H1 (cell line): ENCODE data around the gene ARID3B. TPM values are rescaled to one million over a fixed set of nuclear protein-coding genes. Genes with fewer than 3 reads are reported as not detected.

Source experiments
- CTCF ChIA-PET: fragments of 300-600 bp; sonication (Branson Sonifier 250); formaldehyde crosslinking; loops from one replicate; lab custom pipeline; 2021; ENCODE audit not compliant: partially characterized antibody; lab: Charles Lee
- POLR2A ChIA-PET: fragments of 300-600 bp; sonication (Branson Sonifier 250); formaldehyde crosslinking; loops from one replicate; lab custom pipeline; 2021; ENCODE audit warnings: inconsistent platforms; ENCODE audit not compliant: partially characterized antibody; lab: Charles Lee
- DNase-seq, 2 experiments: peaks; one replicate each; pipeline versions ENCODE4 v3.0.0 to v3.0.0-alpha.2; 2010 to 2022; ENCODE audit warnings: low spot score in 2 of 2, low read depth in 1 of 2, mixed read lengths in 1 of 2
- FAIRE-seq: peaks from 2 replicates; lab custom pipeline; 2011; peaks lifted over from hg19 to GRCh38; lab: Jason Lieb, UNC
- H2AFZ ChIP-seq: 2 replicates; pipeline ENCODE4 v1.8.1; 2012; ENCODE audit warnings: low read length, inconsistent platforms
- H2AK5ac ChIP-seq: 2 replicates; pipeline ENCODE4 v1.6.1; 2013; ENCODE audit warnings: low read depth, low read length
- H2BK120ac ChIP-seq: replicated peaks from 2 replicates; pipeline ENCODE3; 2013; ENCODE audit warnings: low read depth, low read length, inconsistent platforms
- H2BK12ac ChIP-seq: 2 replicates; pipeline ENCODE4 v1.6.1; 2013; ENCODE audit warnings: low read depth, low read length
- H2BK15ac ChIP-seq: 2 replicates; pipeline ENCODE4 v1.6.1; 2013; ENCODE audit warnings: low read length
- H2BK20ac ChIP-seq: 2 replicates; pipeline ENCODE4 v1.6.1; 2013; ENCODE audit warnings: low read length
- H2BK5ac ChIP-seq: 2 replicates; pipeline ENCODE4 v1.6.1; 2013; ENCODE audit warnings: low read depth, low read length
- H3K14ac ChIP-seq: 2 replicates; pipeline ENCODE4 v1.6.1; 2013; ENCODE audit warnings: inconsistent platforms; ENCODE audit not compliant: insufficient read length
- H3K18ac ChIP-seq: 2 replicates; pipeline ENCODE4 v1.6.1; 2013; ENCODE audit warnings: low read length; ENCODE audit errors: extremely low read depth
- H3K23ac ChIP-seq: 2 replicates; pipeline ENCODE4 v1.6.1; 2013; ENCODE audit warnings: inconsistent platforms; ENCODE audit not compliant: insufficient read length
- H3K23me2 ChIP-seq: 2 replicates; pipeline ENCODE4 v1.6.1; 2013; ENCODE audit warnings: low read depth, low read length
- H3K27ac ChIP-seq: 2 replicates; pipeline ENCODE4 v1.6.1; 2011; ENCODE audit warnings: low read depth, low read length, inconsistent platforms
- H3K27me3 ChIP-seq, 4 experiments: replicated peaks in 1 of 4; 1 replicate in 1 of 4; 2 replicates in 3 of 4; pipeline versions ENCODE4 v1.6.1 to v1.8.1; 2011 to 2013; ENCODE audit warnings: low read length in 3 of 4, mild to moderate bottlenecking in 3 of 4, inconsistent platforms in 2 of 4, mixed read lengths in 2 of 4, moderate library complexity in 1 of 4; ENCODE audit not compliant: control insufficient read depth in 3 of 4, insufficient read depth in 3 of 4; ENCODE audit errors: extremely low read depth in 1 of 4
- H3K36me3 ChIP-seq, 4 experiments: 2 replicates each; pipeline versions ENCODE4 v1.6.1 to v1.8.1; 2011 to 2013; ENCODE audit warnings: mild to moderate bottlenecking in 4 of 4, low read length in 3 of 4, moderate library complexity in 2 of 4, control low read depth in 1 of 4, inconsistent platforms in 1 of 4; ENCODE audit not compliant: insufficient read depth in 4 of 4, control insufficient read depth in 2 of 4
- H3K4ac ChIP-seq: replicated peaks from 2 replicates; pipeline ENCODE3; 2013; ENCODE audit warnings: low read length, low read depth, mixed read lengths, inconsistent platforms; ENCODE audit not compliant: insufficient read length
- H3K4me1 ChIP-seq, 4 experiments: replicated peaks in 1 of 4; 1 replicate in 1 of 4; 2 replicates in 3 of 4; pipeline versions ENCODE4 v1.6.1 to v1.8.1; 2011 to 2013; ENCODE audit warnings: low read length in 3 of 4, inconsistent platforms in 2 of 4, mixed read lengths in 1 of 4; ENCODE audit not compliant: insufficient read depth in 4 of 4, control insufficient read depth in 3 of 4
- H3K4me2 ChIP-seq, 2 experiments: 2 replicates each; pipeline versions ENCODE4 v1.6.1 to v1.8.1; 2011 to 2013; ENCODE audit warnings: low read depth in 2 of 2, low read length in 2 of 2, control low read depth in 1 of 2, inconsistent platforms in 1 of 2, mild to moderate bottlenecking in 1 of 2; ENCODE audit not compliant: insufficient read depth in 1 of 2
- H3K4me3 ChIP-seq, 4 experiments: fragments of 200-600, 300-600 bp in 1 of 4; sonication (generic), shearing (Covaris generic), sonication (Bioruptor Twin) in 1 of 4; 2 replicates each; pipeline versions ENCODE4 v1.5.1 to v1.8.1; 2011 to 2016; ENCODE audit warnings: low read length in 4 of 4, low read depth in 3 of 4, control low read depth in 2 of 4, inconsistent platforms in 2 of 4, mild to moderate bottlenecking in 2 of 4, mixed read lengths in 1 of 4, moderate library complexity in 1 of 4; ENCODE audit not compliant: insufficient read depth in 2 of 4; ENCODE audit errors: extremely low read depth in 1 of 4
- H3K56ac ChIP-seq: replicated peaks from 2 replicates; pipeline ENCODE3; 2013; ENCODE audit warnings: low read depth, mild to moderate bottlenecking, mixed read lengths, low read length, inconsistent platforms; ENCODE audit not compliant: insufficient read length
- H3K79me1 ChIP-seq: 2 replicates; pipeline ENCODE4 v1.6.1; 2013; ENCODE audit warnings: low read depth, low read length, control low read depth
- H3K79me2 ChIP-seq, 2 experiments: 2 replicates each; pipeline versions ENCODE4 v1.6.1 to v1.8.1; 2012 to 2013; ENCODE audit warnings: low read length in 2 of 2, mild to moderate bottlenecking in 2 of 2, inconsistent platforms in 1 of 2; ENCODE audit not compliant: insufficient read depth in 2 of 2, control insufficient read depth in 1 of 2
- H3K9ac ChIP-seq, 4 experiments: replicated peaks in 1 of 4; 1 replicate in 1 of 4; 2 replicates in 3 of 4; pipeline versions ENCODE4 v1.6.1 to v1.8.1; 2011 to 2013; ENCODE audit warnings: low read depth in 3 of 4, low read length in 3 of 4, control low read depth in 2 of 4, mild to moderate bottlenecking in 2 of 4, moderate library complexity in 2 of 4, inconsistent platforms in 1 of 4; ENCODE audit errors: extremely low read depth in 1 of 4
- H3K9me3 ChIP-seq, 2 experiments: 2 replicates each; pipeline versions ENCODE4 v1.6.1 to v1.8.1; 2012 to 2013; ENCODE audit warnings: mild to moderate bottlenecking in 2 of 2, moderate library complexity in 2 of 2, control low read depth in 1 of 2, inconsistent platforms in 1 of 2, low read depth in 1 of 2, low read length in 1 of 2, mixed read lengths in 1 of 2; ENCODE audit not compliant: insufficient read depth in 2 of 2
- H4K20me1 ChIP-seq, 2 experiments: replicated peaks in 1 of 2; 2 replicates each; pipeline versions ENCODE3 to v1.8.1; 2011 to 2013; ENCODE audit warnings: inconsistent platforms in 2 of 2, low read length in 2 of 2, mild to moderate bottlenecking in 1 of 2; ENCODE audit not compliant: insufficient read depth in 2 of 2, control insufficient read depth in 1 of 2
- H4K5ac ChIP-seq: 2 replicates; pipeline ENCODE4 v1.6.1; 2013; ENCODE audit warnings: low read length, low read depth, mixed read lengths, inconsistent platforms; ENCODE audit not compliant: insufficient read length
- H4K8ac ChIP-seq: 2 replicates; pipeline ENCODE4 v1.8.0; 2013; ENCODE audit warnings: mild to moderate bottlenecking, moderate library complexity, low read length, inconsistent platforms; ENCODE audit not compliant: insufficient read depth; ENCODE audit errors: extremely low read depth
- H4K91ac ChIP-seq: replicated peaks from 2 replicates; pipeline ENCODE3; 2013; ENCODE audit warnings: low read length, mixed read lengths, inconsistent platforms; ENCODE audit not compliant: insufficient read length
- ATF2 ChIP-seq: IDR thresholded peaks from 2 replicates; pipeline ENCODE4 v1.6.1; 2012; ENCODE audit warnings: low read length, inconsistent platforms
- ATF3 ChIP-seq: IDR thresholded peaks from 2 replicates; pipeline ENCODE4 v1.6.1; 2011; ENCODE audit warnings: low read depth, mild to moderate bottlenecking, low read length; ENCODE audit not compliant: insufficient read depth
- CEBPB ChIP-seq: IDR thresholded peaks from 2 replicates; pipeline ENCODE4 v1.6.1; 2012; ENCODE audit warnings: low read depth, low read length
- JUND ChIP-seq: IDR thresholded peaks from 2 replicates; pipeline ENCODE4 v1.6.1; 2011; ENCODE audit warnings: mild to moderate bottlenecking, improper control_type of control experiment, low read length
- PHF8 ChIP-seq: fragments of 200-600 bp; sonication (generic); conservative IDR thresholded peaks from 2 replicates; pipeline ENCODE4 v1.7.1; 2012; ENCODE audit warnings: low read depth, mild to moderate bottlenecking, inconsistent platforms, low read length, moderate library complexity
- POLR2AphosphoS5 ChIP-seq: IDR thresholded peaks from 2 replicates; pipeline ENCODE4 v1.6.1; 2011; ENCODE audit warnings: low read depth, low read length
- RXRA ChIP-seq: IDR thresholded peaks from 2 replicates; pipeline ENCODE4 v1.6.1; 2011; ENCODE audit warnings: low read depth, mild to moderate bottlenecking, low read length, moderate library complexity; ENCODE audit not compliant: insufficient read depth
- SP1 ChIP-seq: IDR thresholded peaks from 2 replicates; pipeline ENCODE4 v1.6.1; 2011; ENCODE audit warnings: low read depth, low read length
- SUZ12 ChIP-seq: fragments of 200-600 bp; sonication (generic); IDR thresholded peaks from 2 replicates; pipeline ENCODE4 v1.6.1; 2012; ENCODE audit warnings: mild to moderate bottlenecking, inconsistent platforms, low read length, moderate library complexity, mixed read lengths
- TBP ChIP-seq: IDR thresholded peaks from 2 replicates; pipeline ENCODE4 v1.6.1; 2011; ENCODE audit warnings: low read depth, low read length, improper control_type of control experiment
- TEAD4 ChIP-seq: IDR thresholded peaks from 2 replicates; pipeline ENCODE4 v1.6.1; 2012; ENCODE audit warnings: low read depth, low read length, inconsistent platforms, mixed read lengths
- ZNF274 ChIP-seq: IDR thresholded peaks from 2 replicates; pipeline ENCODE4 v1.7.0; 2012; ENCODE audit warnings: low read length, borderline replicate concordance; ENCODE audit errors: extremely low read depth
- WGBS, 2 experiments: shearing (Covaris generic) in 1 of 2; methylation state at CpG; one replicate each; pipeline versions ENCODE4 v1.1.6 to v1.1.7; 2013 to 2015; ENCODE audit warnings: low lambda C conversion rate in 2 of 2, mixed read lengths in 2 of 2, inconsistent platforms in 1 of 2, low coverage in 1 of 2, missing lambda C conversion rate in 1 of 2; ENCODE audit not compliant: insufficient replicate concordance in 2 of 2, insufficient coverage in 1 of 2, insufficient read length in 1 of 2; ENCODE audit errors: extremely low coverage in 1 of 2, missing lambda C conversion rate in 1 of 2; 5-methylcytosine and 5-hydroxymethylcytosine counted together
- polyA plus RNA-seq, 7 experiments: library from polyadenylated mRNA; depleted of rRNA in 3 of 7; stranded (reverse) in 5 of 7; unstranded in 2 of 7; fragments of >200 nt in 5 of 7; fragments of 200-250 nt in 2 of 7; gene quantifications; 1 replicate in 5 of 7; 2 replicates in 1 of 7; 4 replicates in 1 of 7; pipeline versions ENCODE4 v1.2.1 to v1.2.3, GENCODE V29; 2011 to 2013; ENCODE audit warnings: missing spikeins in 2 of 7, mixed read lengths in 2 of 7
- total RNA-seq: library from RNA; stranded (reverse); fragmentation: NEBNext Ultra II Directional; extraction: Animal tissue kit (Norgen Biotek cat#: 25700); gene quantifications from 2 replicates; pipeline ENCODE4 v1.2.1, GENCODE V29; 2021

Gene ARID3B
- total and polyA plus RNA-seq, 2 of the 8 experiments (the other 6 are each of a cell fraction or from before 2014, with no cell fraction given) = 81.0 to 115 TPM

DNA sequence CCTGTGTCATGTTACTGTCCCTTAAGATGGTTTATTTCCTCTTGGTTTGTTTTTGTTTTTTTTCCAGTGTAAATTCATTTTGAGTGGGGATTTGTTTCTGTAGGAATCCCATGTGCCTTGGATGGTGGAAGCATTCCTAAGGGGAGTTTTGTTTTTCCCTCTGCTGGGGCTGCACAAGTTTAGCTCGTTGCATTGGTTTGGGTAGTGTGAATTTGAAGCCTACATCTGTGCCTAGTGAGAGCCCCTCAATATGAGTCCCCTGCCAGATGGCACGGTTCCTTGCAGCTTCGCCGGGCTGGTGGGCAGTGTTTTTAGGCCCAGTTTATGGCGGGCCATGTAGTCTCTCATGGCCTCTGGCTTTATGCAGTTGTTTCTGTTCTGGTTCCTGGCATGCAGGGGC, 17.7 kb downstream of the ARID3B start:
- Histone ChIP-seq H2BK12ac (no peak overlapping the region), H3K79me1 (peaks cover 6% of the 10 kb centered on the region), H3K4me1 (no peaks in the 10 kb centered on the region), H2BK15ac (no peak overlapping the region), H3K4ac (no peak overlapping the region), H3K27me3 (no peaks in the 10 kb centered on the region), H3K23me2 (no peaks in the 10 kb centered on the region), H3K18ac (no peak overlapping the region), H3K14ac (no peak overlapping the region), H3K56ac (no peak overlapping the region), H3K36me3 (peaks cover 0 to 10% (median 1%) of the 10 kb centered on the region in 4 experiments; a peak in 3 of 8 replicates), H2BK5ac (no peak overlapping the region), H2BK120ac (no peak overlapping the region), H4K8ac (no peak overlapping the region), H4K91ac (no peak overlapping the region), H2BK20ac (no peak overlapping the region), H3K9ac (no peak overlapping the region), H4K5ac (no peak overlapping the region), H3K79me2 (peaks cover 0 to 90% of the 10 kb centered on the region in 2 experiments; a peak in 3 of 4 replicates), H3K23ac (no peak overlapping the region), H2AK5ac (no peak overlapping the region), H3K4me2 (no peak overlapping the region), H4K20me1 (peaks cover 15 to 16% of the 10 kb centered on the region in 2 experiments), H3K4me3 (no peak overlapping the region), H3K9me3 (no peaks in the 10 kb centered on the region), H3K27ac (no peak overlapping the region), H2AFZ (no peak overlapping the region)
- WGBS, 2 experiments = 94% methylated on average over 5 of the region's 5 CpGs; no CpG with 5 or more reads in 1 of the 2 experiments
- CTCF ChIA-PET = interaction anchor here (0.9 to 1.4 kb wide), 5 partner anchors 8 to 343 kb away, joined by 3 to 7 read pairs (median 3); no protein-coding TSS in a partner anchor
- DNase-seq = no peak
- POLR2A ChIA-PET = interaction anchor here (0.5 to 2.4 kb wide), 9 partner anchors 9 to 968 kb away, joined by 3 to 14 read pairs (median 4); no protein-coding TSS in a partner anchor
- FAIRE-seq = no peak
- TF ChIP-seq SUZ12 = no peak
- no peak for TF ChIP-seq JUND
- TF ChIP-seq ATF2 = no peak
- TF ChIP-seq TBP = no peak
- TF ChIP-seq ATF3 = no peak
- TF ChIP-seq CEBPB = no peak
- no peak for TF ChIP-seq PHF8
- no peak for TF ChIP-seq POLR2AphosphoS5
- TF ChIP-seq SP1 = no peak
- TF ChIP-seq ZNF274 = no peak
- TF ChIP-seq RXRA = no peak
- TF ChIP-seq TEAD4 = no peak
